ENCODE data around the gene CDR2L.
A peak's percentile ranks its signal among the peaks of the same experiment; 100 is the strongest.
"Not testable (repeated sequence)": the region's sequence is repeated elsewhere in the genome, so short reads cannot be mapped to it uniquely, and the experiment has no call there.

The CDR2L gene

GRCh38 chr17:74981318-74981978 is 6.0 kb upstream of the CDR2L start:
- DNase-seq (ENCODE audit: low read depth in 2 of 3, low spot score in 1 of 3) = no peak

DNA sequence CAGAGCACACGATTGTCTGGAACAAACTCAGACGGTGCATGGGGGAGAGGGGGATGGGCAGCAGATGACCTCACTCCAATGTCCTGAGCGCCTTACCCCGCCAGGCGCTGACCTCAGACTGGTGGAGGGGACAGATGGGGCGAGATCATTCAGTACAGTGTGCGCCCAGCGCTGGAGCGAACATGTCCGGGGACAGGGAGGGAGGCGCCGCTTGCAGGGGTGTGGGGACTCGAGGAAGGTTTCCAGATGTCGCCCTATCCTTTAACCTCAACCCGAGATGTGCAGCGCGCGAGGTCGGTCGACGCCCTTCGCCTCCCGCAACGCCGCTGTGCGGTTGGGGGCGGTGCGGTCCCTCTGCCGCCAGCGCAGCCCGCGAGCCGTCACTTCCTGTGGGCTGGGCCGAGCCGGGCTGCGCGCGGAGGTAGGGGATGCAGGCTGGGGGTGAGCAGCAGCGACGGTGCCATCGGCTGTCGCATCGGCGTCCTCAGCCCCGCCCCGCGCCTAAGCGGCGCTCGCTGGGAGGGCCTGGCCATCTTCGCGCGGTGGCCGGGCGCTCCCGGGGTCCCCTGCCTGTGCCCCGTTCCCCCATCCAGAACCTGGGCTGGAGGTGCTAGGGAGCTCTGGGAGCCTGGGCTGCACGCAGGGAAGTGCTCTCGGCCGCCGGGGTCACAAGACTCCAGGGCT is 5.3 kb upstream of the CDR2L start:
- DNase-seq (ENCODE audit: low read depth in 2 of 3, low spot score in 1 of 3) = peak; percentile 46 to 67 (median 59)

DNA sequence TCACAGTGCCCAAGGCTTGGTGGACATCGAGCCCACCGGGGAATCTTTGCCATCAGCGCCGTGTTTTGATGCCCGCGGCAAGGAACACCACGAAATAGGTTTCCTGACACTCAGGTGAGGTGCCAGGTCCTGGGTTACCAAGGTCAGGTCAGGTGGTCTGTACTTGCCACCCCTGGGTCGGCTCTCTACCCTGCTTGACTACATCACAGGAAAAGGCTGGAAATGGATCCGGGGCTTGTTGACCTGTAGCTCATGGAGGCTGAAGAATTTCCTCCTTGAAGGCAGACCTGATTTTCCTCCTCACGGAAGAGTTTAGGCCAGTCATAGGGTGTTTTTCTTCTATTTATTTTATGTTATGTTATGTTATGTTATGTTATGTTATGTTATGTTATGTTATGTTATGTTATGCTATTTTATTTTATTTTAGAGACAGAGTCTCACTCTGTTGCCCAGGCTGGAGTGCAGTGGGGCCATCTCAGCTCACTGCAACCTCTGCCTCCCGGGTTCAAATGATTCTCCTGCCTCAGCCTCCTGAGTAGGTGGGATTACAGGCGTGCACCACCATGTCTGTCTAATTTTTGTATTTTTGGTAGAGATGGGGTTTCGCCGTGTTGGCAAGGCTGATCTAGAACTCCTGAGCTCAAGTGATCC is 4.6 kb upstream of the CDR2L start:
- DNase-seq (ENCODE audit: low read depth in 2 of 3, low spot score in 1 of 3) = not testable (repeated sequence)

GRCh38 chr17:74986206-74986576 is 1.2 kb upstream of the CDR2L start:
- DNase-seq (ENCODE audit: low read depth in 2 of 3, low spot score in 1 of 3) = no peak

- no peak for DNase-seq (ENCODE audit: low read depth in 2 of 3, low spot score in 1 of 3)
Observed at GRCh38 chr17:74987909-74988711, 678 bp downstream of the CDR2L start.

- DNase-seq (ENCODE audit: low read depth in 2 of 3, low spot score in 1 of 3) = no peak
Observed at GRCh38 chr17:74990581-74991105, 3.2 kb downstream of the CDR2L start.

DNA sequence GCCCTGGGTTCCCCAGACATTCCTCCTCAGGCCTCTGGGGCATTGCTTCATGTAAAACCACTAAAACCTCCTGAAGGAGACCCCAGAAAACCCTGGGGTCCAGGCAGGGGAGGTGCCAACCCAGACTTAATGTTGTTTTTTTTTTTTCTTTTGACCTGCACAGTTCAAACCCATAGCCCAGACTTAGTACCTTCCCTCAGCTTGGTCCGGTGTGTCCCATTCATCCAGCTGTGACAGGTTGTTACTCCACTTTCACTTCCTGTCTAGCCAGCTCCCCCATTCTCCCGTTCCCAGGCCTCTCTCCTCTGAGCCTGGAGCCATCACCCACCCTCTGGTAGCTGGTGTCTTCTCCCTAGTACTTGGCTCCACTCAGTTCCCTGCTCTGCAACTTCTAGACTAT is 4.8 kb downstream of the CDR2L start:
- no peak for DNase-seq (ENCODE audit: low read depth in 2 of 3, low spot score in 1 of 3)

DNA sequence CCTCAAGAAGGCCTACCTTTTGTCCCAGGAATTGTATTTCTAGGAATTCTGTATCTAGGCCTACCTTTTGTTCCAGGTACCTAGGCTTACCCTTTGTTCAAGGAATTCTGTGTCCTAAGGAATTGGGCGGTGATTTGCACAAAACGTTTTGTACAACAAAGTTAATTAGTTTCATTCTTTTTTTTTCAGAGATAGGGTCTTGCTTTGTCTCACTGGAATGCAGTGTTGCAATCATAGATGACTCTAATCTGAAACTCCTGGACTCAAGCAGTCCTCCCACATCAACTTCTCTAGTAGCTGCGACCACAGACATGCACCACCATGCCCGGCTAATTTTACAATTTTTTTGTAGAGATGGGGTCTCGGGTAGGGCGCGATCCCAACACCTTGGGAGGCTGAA is 7.0 kb downstream of the CDR2L start:
- no peak for DNase-seq (ENCODE audit: low read depth in 2 of 3, low spot score in 1 of 3)

- no peak for DNase-seq (ENCODE audit: low read depth in 2 of 3, low spot score in 1 of 3)
Observed at GRCh38 chr17:74995847-74996246, 8.4 kb downstream of the CDR2L start.

DNA sequence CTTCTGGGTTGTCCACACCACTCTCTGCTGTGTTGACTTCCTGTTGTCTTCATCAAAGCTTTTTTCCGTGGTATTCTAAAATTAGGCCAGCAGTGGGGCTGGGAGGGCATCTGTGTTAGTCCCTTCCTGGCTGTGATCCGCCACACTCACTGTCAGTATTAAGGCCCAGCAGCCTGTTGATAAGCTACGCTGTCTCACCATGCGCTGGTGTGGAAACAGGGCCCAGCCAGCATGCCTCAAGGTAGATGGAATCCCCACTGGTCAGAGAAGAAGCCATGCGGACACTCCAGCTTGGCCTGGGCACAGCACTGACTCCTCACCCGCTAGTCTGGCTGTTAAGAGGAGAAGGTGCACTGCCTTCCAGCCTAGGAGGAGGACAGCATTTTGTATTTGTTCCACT is 11.4 kb downstream of the CDR2L start:
- DNase-seq (ENCODE audit: low read depth in 2 of 3, low spot score in 1 of 3) = no peak

GRCh38 chr17:74999523-74999922 is 12.1 kb downstream of the CDR2L start:
- no peak for DNase-seq (ENCODE audit: low read depth in 2 of 3, low spot score in 1 of 3)

GRCh38 chr17:75001915-75002843 is 14.7 kb downstream of the CDR2L start:
- no peak for DNase-seq (ENCODE audit: low read depth in 2 of 3, low spot score in 1 of 3)

DNA sequence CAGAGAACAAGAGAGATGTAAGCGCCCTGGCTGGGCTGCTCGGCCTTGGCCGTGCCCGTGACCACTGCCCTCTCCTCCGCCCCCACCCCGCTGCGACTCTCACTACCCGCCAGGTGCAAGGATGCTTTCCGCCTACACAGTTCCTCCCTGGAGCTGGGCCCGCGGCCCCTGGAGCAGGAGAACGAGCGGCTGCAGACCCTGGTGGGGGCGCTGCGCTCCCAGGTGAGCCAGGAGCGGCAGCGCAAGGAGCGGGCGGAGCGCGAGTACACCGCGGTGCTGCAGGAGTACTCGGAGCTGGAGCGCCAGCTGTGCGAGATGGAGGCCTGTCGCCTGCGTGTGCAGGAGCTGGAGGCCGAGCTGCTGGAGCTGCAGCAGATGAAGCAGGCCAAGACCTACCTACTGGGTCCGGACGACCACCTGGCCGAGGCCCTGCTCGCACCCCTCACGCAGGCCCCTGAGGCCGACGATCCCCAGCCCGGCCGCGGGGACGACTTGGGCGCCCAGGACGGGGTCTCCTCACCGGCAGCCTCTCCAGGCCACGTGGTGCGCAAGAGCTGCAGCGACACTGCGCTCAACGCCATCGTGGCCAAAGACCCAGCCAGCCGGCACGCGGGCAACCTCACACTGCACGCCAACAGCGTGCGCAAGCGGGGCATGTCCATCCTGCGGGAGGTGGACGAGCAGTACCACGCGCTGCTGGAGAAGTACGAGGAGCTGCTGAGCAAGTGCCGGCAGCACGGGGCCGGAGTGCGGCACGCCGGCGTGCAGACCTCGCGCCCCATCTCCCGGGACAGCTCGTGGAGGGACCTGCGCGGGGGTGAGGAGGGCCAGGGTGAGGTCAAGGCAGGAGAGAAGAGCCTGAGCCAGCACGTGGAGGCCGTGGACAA is 15.9 kb downstream of the CDR2L start:
- no peak for DNase-seq (ENCODE audit: low read depth in 2 of 3, low spot score in 1 of 3)

GRCh38 chr17:75003957-75004355 is 16.5 kb downstream of the CDR2L start:
- DNase-seq (ENCODE audit: low read depth in 2 of 3, low spot score in 1 of 3) = no peak

GRCh38 chr17:75004371-75004770 is 16.9 kb downstream of the CDR2L start:
- DNase-seq (ENCODE audit: low read depth in 2 of 3, low spot score in 1 of 3) = no peak

- no peak for DNase-seq (ENCODE audit: low read depth in 2 of 3, low spot score in 1 of 3)
Observed at GRCh38 chr17:75005291-75005690, 17.9 kb downstream of the CDR2L start.

DNA sequence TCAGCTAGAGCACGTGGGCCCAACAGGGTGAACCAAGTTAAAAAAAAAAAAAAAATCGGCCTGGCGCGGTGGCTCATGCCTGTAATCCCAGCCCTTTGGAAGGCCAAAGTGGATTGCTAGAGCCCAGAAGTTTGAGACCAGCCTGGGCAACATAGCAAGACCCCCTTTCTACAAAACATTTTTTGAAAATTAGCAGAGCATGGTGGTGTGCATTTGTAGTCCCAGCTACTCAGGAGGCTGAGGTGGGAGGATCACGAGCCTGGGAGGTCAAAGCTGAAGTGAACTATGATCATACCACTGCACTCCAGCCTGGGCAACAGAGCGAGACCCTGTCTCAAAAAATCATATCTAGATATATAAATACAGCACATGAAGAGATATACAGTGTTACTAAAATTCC is 18.7 kb downstream of the CDR2L start:
- not testable (repeated sequence) for DNase-seq (ENCODE audit: low read depth in 2 of 3, low spot score in 1 of 3)

DNA sequence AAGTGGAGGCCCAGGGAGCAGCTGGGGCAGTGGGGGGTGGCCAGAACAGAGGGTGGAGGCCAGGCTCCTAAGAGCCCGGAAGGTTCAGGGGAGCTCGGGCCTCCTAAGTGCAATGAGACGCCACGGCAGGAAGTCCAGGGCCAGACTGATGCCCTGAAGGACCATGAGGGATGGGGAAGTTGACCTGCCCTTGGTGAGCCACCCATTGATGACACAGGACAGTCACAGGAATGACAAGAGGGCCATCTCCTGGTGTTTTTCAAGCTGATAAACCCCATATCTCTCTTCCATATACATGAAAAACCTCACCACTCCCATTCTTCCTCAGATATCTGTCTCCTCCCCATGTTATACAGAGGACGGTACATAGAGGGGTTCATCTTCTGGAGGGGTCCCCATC is 19.2 kb downstream of the CDR2L start:
- no peak for DNase-seq (ENCODE audit: low read depth in 2 of 3, low spot score in 1 of 3)

DNA sequence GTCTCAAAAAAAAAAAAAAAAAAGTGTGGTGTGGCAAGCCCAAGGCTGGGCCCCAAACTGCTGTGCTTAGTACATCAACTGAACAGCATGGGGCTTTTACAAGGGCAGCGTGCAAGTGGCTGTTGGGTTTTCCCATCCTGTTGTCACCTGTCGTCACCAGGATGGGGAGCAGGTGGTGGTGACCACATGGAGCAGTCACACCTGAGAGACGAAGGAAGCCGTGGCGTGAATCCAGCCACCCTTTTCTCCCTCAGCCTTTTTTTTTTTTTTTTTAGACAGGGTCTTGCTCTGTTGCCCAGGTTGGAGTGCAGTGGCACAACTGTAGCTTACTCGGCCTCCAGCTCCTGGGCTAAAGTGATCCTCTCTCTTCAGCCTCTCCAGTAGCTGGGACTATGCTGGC is 20.9 kb downstream of the CDR2L start:
- no peak for DNase-seq (ENCODE audit: low read depth in 2 of 3, low spot score in 1 of 3)

All from stimulated activated CD4-positive, alpha-beta T cell treated with anti-CD3 and anti-CD28 coated beads, Interleukin-12 subunit alpha, Interleukin-12 subunit beta, amount 100 ng/mL, for 48 hours (primary cell).